HK-2 (cell line): ENCODE results near the gene CNRIP1.

Experiments
- DNase-seq: peaks from one replicate; pipeline ENCODE4 v3.0.0-alpha.2; 2018; ENCODE audit not compliant: unreplicated experiment

Gene CNRIP1

GRCh38 chr2:68292108-68292710 lies 27.5 kb downstream of the CNRIP1 start:
- DNase-seq = no peak

DNA sequence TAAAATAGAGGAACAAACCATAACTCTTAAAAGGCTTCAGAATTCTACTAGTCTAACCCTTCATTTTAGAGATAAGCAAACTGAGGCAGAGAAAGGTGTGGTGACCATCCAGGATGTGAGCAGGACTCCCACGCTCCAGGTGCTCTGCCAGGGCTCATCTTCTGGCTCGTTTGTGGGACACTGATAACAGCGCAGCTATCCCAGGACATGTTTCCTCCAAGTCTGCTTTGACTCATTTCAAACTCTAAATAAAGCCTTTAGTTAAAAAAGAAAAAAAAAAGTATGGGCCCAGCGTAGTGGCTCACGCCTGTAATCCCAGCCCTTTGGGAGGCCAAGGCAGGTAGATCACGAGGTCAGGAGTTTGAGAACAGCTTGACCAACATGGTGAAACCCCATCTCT lies 28.4 kb downstream of the CNRIP1 start:
- DNase-seq = no peak

DNA sequence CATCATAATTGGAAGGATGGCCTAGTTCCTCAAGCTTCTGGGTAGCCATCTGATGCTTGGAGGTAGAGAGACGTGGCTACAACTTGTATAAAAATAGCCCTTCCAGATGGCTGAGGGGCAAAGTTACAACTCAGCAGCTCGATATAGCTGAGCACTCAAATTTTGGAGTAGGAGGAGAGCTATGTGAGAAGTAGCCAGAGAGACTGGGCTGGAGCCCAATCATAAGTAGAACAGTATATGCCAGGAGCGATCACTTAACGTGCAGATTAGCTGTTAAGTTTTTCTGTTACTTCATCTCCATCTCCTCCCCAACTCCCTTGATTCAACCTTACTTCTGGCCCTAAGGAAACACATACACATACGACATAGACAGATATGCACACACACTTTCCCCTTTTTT lies 28.8 kb downstream of the CNRIP1 start:
- no peak for DNase-seq

DNA sequence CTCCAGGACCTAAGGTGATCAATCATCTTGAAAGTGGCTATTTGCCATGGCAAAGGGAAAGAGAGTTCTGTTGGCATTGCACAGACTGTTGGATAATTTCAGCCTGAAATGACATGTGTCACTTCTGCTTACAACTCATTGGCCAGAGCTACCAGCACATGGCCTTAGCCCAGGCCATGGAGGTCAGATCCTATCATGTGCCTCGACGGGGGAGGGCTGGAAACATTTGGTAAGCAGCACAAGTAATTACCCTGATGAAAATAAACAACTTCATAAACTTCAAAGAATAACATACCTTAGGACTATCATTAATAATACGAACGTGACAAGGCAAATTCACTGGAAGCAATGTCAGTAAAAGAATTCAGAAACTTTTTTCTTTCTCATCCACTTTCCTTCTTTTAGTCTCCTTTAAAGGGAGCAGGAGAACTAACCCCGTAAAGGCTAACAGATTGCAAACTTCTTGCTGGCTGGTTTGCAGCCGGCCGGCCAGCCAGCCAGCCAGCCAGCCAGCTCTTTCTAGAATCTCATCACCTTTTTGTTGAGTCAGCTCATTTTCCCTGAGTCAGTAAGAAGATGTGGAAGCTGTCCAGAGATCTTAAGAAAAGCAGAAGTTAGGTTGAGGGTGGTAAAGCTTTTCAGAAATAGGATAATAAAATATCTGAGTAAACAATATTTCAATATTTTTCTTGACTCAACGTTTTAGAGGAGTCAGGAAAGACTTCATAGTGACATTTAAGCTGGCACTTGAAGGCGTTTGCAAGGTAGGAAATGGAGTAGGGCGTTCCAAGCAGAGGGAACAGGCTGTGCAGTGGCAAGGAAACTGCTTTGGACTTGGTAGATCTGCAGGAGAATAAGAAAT lies 31.9 kb downstream of the CNRIP1 start:
- DNase-seq = no peak

DNA sequence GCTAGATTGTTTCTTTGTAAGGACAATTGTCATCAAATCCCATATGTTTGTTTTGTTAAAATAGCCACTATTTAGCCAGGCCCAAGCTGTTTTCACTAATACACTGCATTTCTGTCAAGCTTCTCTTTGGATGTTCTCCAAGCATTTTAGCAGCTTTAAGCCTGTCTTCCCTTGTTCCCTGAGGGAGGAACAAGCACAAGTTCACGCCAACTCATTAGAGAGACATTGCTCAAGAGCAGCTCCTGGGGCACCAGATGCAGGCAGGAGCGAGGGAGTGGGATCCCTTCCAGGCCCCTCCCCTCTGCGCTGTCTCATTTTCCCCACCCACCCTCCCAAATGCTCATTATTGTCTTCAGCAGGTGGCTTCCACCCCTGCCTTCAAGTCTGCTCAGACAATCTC lies 34.9 kb downstream of the CNRIP1 start:
- no peak for DNase-seq

- DNase-seq = no peak
These were observed 36.3 kb downstream of the CNRIP1 start for GRCh38 chr2:68283419-68283812.

- DNase-seq = no peak
These were observed 36.8 kb downstream of the CNRIP1 start for GRCh38 chr2:68282811-68283418.

DNA sequence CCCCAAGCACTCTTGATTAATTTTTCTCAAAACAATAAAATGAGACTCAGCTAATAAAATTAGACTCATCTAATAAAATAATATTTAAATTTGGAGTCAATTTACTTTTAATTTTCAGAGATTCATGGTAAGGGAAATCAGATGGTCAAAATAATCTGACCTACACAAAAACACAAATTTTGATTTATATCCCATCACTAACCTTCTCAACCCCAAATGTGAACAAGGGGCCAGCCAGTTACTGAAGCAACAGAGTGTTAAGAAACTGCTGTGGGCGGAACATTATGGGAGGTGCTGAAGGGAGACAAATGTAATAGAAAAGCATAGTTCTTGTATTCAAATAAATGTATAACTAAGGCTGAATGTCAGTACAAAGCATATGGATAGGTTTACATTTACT lies 39.0 kb downstream of the CNRIP1 start:
- DNase-seq = no peak

- no peak for DNase-seq
These were observed 39.4 kb downstream of the CNRIP1 start for GRCh38 chr2:68280348-68280747.

DNA sequence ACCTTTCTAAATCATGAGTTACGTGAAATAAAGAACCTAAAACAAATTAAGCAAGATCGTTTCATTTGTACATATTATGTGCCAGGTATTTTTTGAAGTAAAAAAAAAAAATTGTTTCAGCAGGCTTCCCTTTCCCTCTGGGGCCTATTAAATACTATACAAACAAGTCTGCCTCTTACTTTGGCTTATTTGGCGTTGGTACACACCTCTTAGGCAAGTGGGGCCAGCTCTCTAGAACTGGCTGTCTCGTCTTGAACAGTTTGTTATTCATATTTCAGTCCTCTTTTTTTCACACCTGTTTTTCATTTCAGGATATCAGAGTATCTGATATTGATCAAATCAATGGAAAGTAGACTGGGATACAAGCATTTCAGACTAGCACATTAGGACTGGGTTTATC lies 40.1 kb downstream of the CNRIP1 start:
- no peak for DNase-seq

GRCh38 chr2:68278169-68278568 lies 41.6 kb downstream of the CNRIP1 start:
- DNase-seq = no peak

GRCh38 chr2:68274022-68274421 lies 45.7 kb downstream of the CNRIP1 start:
- no peak for DNase-seq

DNA sequence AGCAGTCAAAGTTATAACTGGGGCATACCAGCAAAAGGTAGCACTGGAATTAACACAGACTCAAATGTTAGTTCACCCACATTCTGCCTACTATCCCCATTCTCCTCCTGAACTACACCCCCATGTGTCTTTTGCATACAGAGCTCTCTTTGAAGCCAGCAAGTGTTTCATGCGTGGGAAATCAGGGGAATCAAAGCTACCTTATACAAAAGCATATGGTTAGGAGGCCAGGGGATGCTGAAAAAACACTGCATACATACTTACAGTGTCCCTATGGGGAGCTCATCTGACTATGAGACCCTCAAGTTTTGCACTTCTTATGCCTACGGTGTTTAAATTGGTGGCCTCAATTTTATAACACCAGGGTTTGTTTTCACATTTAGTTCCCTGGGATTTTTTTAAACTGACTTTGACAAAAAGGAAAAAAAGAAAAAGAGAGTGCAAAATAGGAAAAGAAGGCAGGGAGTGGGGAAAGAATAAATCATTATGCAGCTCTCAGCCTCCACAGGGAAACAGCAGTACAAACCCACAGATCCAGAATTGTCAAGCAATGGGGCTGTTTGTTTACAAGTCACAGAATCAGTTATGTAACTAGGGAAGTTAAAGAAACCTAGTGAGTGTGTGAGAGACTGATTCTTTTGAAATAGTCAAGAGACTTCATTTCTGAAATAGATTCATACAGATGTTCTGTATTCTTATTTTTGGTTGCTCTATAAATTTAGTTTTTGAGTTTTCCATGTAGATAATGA lies 47.3 kb downstream of the CNRIP1 start:
- DNase-seq = no peak

- no peak for DNase-seq
These were observed 53.1 kb downstream of the CNRIP1 start for GRCh38 chr2:68266655-68267054.

DNA sequence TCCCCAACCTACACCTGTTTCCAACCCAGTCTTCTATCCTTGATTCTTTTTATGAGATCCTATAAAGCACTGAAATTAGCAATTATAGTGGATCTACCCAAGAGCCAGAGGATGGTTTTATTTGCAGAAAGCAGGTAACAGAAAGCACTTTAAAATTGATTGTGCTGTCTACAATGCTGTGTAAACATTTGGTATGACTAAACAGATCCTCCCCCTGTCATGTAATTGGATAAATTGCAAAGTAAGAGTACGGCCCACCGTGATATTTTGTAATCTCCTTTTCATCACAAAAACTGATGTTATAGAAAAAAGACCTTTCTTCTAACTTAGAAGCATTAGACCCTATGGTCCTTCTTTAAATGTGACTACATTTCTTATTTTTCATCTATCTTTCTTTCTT lies 56.1 kb downstream of the CNRIP1 start:
- DNase-seq = no peak

DNA sequence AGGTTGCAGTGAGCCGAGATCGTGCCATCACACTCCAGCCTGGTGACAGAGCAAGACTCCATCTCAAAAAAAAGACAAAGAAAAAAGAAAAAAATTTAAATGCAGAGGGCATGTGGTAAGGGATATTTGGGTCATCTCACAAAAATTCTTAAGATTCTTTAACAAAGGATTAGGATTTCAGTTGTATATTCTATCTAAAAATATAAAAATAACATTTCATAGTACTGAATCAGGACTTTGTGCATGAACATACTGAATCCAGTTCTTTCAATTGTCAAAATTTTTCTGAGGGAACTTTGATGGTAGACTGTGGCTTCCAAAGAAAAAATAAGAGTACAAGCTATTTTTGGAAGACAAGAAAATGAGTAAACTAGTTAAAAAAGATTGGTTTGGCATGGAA lies 60.9 kb downstream of the CNRIP1 start:
- no peak for DNase-seq

DNA sequence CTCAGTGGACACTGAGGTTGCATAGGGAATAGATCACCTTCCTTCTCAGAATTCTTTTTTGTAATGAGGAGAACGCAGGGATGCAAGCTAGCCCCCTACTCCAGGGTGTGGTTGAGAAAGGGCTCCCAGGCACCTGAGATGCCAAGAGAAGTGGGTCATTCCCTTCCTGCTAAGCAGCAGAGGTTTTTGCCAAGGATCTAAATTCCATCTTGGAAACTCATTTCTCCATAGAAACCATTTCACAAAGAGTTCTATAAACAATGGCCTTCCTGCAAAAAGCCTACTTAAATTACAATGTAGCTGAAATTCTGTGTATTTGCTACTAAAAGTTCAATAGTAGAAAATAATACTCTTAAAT lies 63.7 kb downstream of the CNRIP1 start:
- DNase-seq = no peak

DNA sequence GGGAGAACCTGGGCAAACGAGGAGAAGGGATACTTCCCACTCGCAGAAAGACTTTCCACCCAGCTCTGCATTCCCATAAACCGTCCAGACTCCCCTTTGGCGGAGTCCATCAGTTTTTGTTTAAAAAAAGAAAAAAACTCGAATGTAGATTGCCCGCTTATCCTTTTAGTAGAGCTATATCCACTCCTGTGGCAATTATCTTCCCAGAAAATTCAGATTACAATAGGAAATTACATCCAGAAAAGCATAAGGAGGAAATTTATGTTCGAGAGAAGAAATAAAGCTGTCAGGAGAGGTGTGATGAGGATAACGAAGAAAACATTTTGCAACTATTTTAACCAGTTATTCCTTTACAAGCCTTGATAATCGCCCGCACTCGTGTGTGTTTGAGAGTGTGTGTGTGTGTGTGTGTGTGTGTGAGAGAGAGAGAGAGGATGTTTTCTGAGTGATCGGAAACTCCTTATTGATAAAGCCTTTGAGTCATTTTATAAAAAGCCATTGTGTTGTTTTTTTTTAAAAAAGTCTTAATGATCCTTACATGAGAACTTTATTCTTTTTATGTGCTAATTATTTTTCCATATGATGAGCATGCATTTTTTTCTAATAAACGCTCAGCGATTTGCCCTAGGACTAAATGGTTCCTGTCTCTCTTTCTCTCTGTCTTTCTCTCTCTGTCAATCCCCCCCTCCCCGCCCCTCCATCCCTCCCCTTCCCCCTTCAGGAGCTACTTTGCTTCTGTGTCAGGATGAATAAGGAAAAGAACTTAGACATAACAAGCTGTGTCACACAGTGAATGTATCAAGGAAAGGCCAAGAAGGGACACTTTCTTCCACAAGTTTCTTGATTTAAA lies 66.3 kb downstream of the CNRIP1 start:
- no peak for DNase-seq

- DNase-seq = peak; percentile 94
These were observed 67.1 kb downstream of the CNRIP1 start, which contains the start of gene PPP3R1 for GRCh38 chr2:68252400-68253218. PPP3R1 (minus strand) TSS chr2:68252532; CDS start chr2:68252127, 405 bp downstream.

- peak; percentile 35 for DNase-seq
These were observed 67.8 kb downstream of the CNRIP1 start for GRCh38 chr2:68251855-68252399.
